AG09319 (cell line): ENCODE measurements around the gene ANO1.

Experiments used
- DNase-seq: peaks from one replicate; pipeline ENCODE4 v3.0.0-alpha.2; 2010; ENCODE audit warnings: low read depth; ENCODE audit errors: extremely low read depth
- CTCF ChIP-seq: IDR thresholded peaks from 2 replicates; pipeline ENCODE4 v1.5.1; 2011; ENCODE audit warnings: low read depth, mild to moderate bottlenecking, inconsistent platforms, low read length, moderate library complexity

ANO1 gene

GRCh38 chr11:70055444-70055843, 22.7 kb upstream of the ANO1 start:
- DNase-seq, result no peak
- TF ChIP-seq CTCF, result no peak

- no peak for DNase-seq
- TF ChIP-seq CTCF, result no peak
Observed at GRCh38 chr11:70057080-70057479, 21.0 kb upstream of the ANO1 start.

- DNase-seq, result no peak
Observed at GRCh38 chr11:70059971-70060370, 18.1 kb upstream of the ANO1 start.

GRCh38 chr11:70060611-70061293, 17.4 kb upstream of the ANO1 start:
- TF ChIP-seq CTCF, result no peak
- DNase-seq, result no peak

More at GRCh38 chr11:70059971-70060370, 18.1 kb upstream of the ANO1 start:
- no peak for TF ChIP-seq CTCF

GRCh38 chr11:70061734-70062133, 16.4 kb upstream of the ANO1 start:
- no peak for TF ChIP-seq CTCF
- no peak for DNase-seq

- TF ChIP-seq CTCF, result no peak
- no peak for DNase-seq
Observed at GRCh38 chr11:70063121-70063520, 15.0 kb upstream of the ANO1 start.

- DNase-seq, result no peak
- TF ChIP-seq CTCF, result no peak
Observed at GRCh38 chr11:70063555-70063954, 14.6 kb upstream of the ANO1 start.
